Prostate gland (tissue), 2 donors: ENCODE measurements around the gene OTOL1. TPM values are rescaled to one million over a fixed set of nuclear protein-coding genes. Genes with fewer than 3 reads are reported as not detected.

ENCODE experiments used
- DNase-seq: peaks from one replicate; pipeline ENCODE4 v3.0.0-alpha.2; 2019; ENCODE audit warnings: low spot score
- H3K27ac ChIP-seq, 2 donors: fragments of 200-600 bp; sonication (generic); 2 replicates each; pipeline ENCODE4 v1.5.1; 2017 to 2019
- H3K27me3 ChIP-seq: fragments of 200-600 bp; sonication (generic); replicated peaks from 2 replicates; pipeline ENCODE4 v1.5.1; 2019; ENCODE audit not compliant: insufficient read depth
- H3K36me3 ChIP-seq, 2 donors: fragments of 200-600 bp; sonication (generic); 1 replicate in 1 of 2; 2 replicates in 1 of 2; pipeline versions ENCODE4 v1.5.1 to v1.8.1; 2017 to 2019
- H3K4me1 ChIP-seq: fragments of 200-600 bp; sonication (generic); replicated peaks from 2 replicates; pipeline ENCODE4 v1.5.1; 2019
- H3K4me3 ChIP-seq, 2 donors: fragments of 200-600 bp; sonication (generic); 2 replicates each; pipeline ENCODE4 v1.5.1; 2017 to 2019
- H3K9me3 ChIP-seq: fragments of 200-600 bp; sonication (generic); 2 replicates; pipeline ENCODE4 v1.5.1; 2017
- POLR2A ChIP-seq: fragments of 450-650 bp; IDR thresholded peaks from one replicate; pipeline ENCODE4 v1.6.1; 2016; ENCODE audit warnings: antibody characterized with exemption, mild to moderate bottlenecking
- POLR2AphosphoS5 ChIP-seq: sonication (generic); formaldehyde crosslinking; IDR thresholded peaks from one replicate; pipeline ENCODE4 v1.6.1; 2017; ENCODE audit warnings: antibody characterized with exemption
- WGBS: methylation state at CpG from one replicate; pipeline ENCODE4 v1.1.5; 2018; 5-methylcytosine and 5-hydroxymethylcytosine counted together
- intact Hi-C: fragments of 100-400 bp; cut with DNase I; formaldehyde crosslinking; loops from one replicate; pipeline ENCODE4 v1.14.2; 2022
- total RNA-seq, 2 donors: library from RNA; depleted of rRNA; stranded (reverse); fragments of >200 nt; gene quantifications; one replicate each; pipeline ENCODE4 v1.1.0, GENCODE V29; 2016
- TF ChIP-seq, protein P1 (sequence below), 4 experiments: fragments of 200-600 bp in 2 of 4; fragments of 450-650 bp in 2 of 4; sonication (generic) in 2 of 4; IDR thresholded peaks; 1 replicate in 3 of 4; 2 replicates in 1 of 4; pipeline ENCODE4 v1.5.1; 2016 to 2019; ENCODE audit warnings: antibody characterized with exemption in 4 of 4, mild to moderate bottlenecking in 2 of 4, moderate library complexity in 2 of 4

OTOL1 gene
- total RNA-seq, 2 donors from 2014 or later = not detected

DNA sequence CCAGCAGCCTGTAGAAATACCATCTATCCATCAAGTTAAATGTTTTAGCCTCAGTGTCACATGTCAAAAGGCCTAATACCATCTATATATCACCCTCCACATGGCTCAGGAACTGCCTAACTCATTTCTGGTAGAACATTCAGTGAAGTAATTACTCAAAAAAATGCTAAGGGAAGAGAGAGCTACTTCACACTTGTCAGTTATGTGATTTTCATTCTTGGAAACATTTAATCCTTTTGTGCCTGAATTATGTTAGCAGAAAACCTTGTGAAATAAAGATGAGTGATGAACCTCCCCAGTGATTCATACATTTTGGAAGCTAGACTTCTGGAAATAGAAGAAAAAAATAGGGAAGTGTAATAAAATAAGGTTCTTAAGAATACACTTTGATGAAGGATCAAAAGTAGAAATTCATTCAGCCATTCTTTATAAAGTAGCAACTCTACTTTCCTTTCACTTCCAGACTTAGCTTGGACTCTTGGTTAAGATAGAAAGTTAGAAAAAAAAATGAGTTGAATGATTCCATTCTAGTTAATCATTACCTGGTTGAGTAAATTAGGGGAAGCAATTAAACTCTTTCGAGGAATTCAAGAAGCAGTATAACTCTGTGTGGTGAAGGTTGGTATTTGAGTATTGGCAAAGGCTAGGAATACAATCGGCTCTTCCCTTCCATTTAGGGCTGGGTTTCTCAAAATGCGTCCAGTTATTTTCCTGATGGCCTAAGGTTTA is 3.6 kb downstream of the OTOL1 start:
- intact Hi-C loops = no loop called here
- no peak for DNase-seq

DNA sequence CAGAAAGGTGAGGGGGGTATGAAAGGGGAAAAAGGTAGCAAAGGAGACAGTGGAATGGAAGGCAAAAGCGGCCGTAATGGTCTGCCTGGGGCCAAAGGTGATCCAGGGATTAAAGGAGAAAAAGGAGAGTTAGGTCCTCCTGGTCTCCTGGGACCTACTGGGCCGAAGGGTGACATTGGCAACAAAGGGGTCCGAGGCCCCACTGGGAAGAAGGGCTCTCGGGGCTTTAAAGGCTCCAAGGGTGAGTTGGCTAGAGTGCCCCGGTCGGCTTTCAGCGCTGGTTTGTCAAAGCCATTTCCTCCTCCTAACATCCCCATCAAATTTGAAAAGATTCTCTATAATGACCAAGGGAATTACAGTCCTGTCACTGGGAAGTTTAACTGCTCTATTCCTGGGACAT is 6.7 kb downstream of the OTOL1 start:
- no peak overlapping the region for H3K4me3 ChIP-seq
- H3K27ac ChIP-seq = no peak overlapping the region
- H3K36me3 ChIP-seq = no peaks in the 10 kb centered on the region
- 93% methylated on average over 8 of the region's 8 CpGs for WGBS
- H3K27me3 ChIP-seq = no peaks in the 10 kb centered on the region
- DNase-seq = no peak
- H3K9me3 ChIP-seq = no peaks in the 10 kb centered on the region
- H3K4me1 ChIP-seq = no peaks in the 10 kb centered on the region
- intact Hi-C loops = no loop called here
- TF ChIP-seq, protein P1, sequence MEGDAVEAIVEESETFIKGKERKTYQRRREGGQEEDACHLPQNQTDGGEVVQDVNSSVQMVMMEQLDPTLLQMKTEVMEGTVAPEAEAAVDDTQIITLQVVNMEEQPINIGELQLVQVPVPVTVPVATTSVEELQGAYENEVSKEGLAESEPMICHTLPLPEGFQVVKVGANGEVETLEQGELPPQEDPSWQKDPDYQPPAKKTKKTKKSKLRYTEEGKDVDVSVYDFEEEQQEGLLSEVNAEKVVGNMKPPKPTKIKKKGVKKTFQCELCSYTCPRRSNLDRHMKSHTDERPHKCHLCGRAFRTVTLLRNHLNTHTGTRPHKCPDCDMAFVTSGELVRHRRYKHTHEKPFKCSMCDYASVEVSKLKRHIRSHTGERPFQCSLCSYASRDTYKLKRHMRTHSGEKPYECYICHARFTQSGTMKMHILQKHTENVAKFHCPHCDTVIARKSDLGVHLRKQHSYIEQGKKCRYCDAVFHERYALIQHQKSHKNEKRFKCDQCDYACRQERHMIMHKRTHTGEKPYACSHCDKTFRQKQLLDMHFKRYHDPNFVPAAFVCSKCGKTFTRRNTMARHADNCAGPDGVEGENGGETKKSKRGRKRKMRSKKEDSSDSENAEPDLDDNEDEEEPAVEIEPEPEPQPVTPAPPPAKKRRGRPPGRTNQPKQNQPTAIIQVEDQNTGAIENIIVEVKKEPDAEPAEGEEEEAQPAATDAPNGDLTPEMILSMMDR (IDR thresholded peaks at IDR 0.05) = no peak
- no peak for TF ChIP-seq POLR2A
- TF ChIP-seq POLR2AphosphoS5 = no peak

More for the DNA sequence above, 3.6 kb downstream of the OTOL1 start:
- WGBS = 30% methylated on average over 3 of the region's 3 CpGs
- Histone ChIP-seq H3K36me3 (no peaks in the 10 kb centered on the region), H3K27ac (no peak overlapping the region), H3K27me3 (no peaks in the 10 kb centered on the region), H3K4me3 (no peak overlapping the region), H3K9me3 (no peaks in the 10 kb centered on the region), H3K4me1 (no peaks in the 10 kb centered on the region)
- TF ChIP-seq, protein P1 (IDR thresholded peaks at IDR 0.05) = no peak
- TF ChIP-seq POLR2A (no peak), POLR2AphosphoS5 (no peak)

DNA sequence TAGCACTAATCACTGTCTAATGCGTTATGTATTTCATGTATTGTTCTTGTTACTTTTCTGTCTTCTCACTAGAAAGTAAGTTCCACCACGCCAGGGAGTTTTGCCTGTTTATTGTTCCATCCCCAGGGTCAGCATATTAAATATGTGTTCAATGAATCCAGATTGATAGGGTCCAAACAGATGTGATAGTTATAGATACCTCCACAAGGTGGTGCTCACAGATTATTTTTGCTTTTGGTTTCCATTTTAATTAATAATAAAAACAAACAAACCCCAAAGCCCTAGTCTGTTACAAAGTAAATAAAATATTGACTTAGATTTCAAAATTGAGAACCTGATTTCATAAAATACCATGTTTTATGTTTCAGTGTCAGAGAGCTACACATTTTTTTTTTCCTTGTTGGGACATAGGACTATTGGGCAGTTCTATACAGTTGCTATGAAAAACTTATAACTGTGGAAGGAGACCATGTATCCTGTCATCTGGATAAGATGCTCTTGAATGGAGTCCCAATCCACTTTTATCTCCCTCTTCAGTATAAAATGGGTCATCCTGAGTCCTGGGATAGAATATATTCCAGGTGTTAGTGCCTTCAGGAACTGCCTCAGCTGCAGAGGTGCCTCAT is 12.4 kb downstream of the OTOL1 start:
- H3K4me1 ChIP-seq = no peaks in the 10 kb centered on the region
- 70% methylated on average over 2 of the region's 2 CpGs for WGBS
- H3K36me3 ChIP-seq = no peaks in the 10 kb centered on the region
- no peak overlapping the region for H3K4me3 ChIP-seq
- no peak for DNase-seq
- TF ChIP-seq POLR2A (no peak), POLR2AphosphoS5 (no peak)
- TF ChIP-seq, protein P1 (IDR thresholded peaks at IDR 0.05) = no peak
- H3K9me3 ChIP-seq = no peaks in the 10 kb centered on the region
- intact Hi-C loops = no loop called here
- H3K27me3 ChIP-seq = no peaks in the 10 kb centered on the region
- H3K27ac ChIP-seq = no peak overlapping the region

DNA sequence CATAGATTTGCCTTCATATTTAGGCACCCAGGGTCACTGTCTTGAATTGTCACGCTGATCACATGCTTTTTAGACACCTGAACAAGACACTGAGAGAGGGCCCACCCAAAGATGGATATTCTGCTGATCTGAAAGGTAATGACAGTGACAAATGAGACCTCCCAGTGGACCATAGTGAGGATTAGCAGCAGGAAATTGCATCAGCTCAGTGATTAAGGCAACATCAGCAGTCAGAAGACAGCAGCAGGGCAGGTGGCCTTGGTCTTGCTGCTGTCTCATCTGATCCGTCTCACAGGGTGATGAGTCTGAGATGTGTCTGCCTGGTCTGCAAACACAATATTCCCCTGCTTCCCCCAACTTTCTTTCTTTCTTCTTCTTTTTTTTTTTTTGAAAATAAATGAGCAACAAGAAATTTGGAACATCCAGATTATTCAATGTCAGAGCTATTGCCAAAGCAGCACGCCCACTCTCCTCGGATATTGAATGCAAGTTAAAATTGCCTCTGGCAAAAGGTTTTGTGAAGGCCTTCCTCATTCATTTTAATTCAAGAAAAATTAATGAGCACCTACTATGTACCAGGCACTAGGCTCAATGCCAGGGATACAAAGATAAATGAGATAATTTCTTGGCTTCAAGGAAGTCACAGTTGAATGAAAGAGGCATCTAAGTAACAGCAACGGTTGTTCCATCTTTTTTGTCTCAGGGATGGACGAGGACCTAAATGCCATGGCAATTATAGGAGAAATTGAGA is 14.1 kb downstream of the OTOL1 start:
- intact Hi-C loops = no loop called here
- 69% methylated on average over 6 of the region's 6 CpGs for WGBS
- Histone ChIP-seq H3K4me3 (no peak overlapping the region), H3K36me3 (no peaks in the 10 kb centered on the region), H3K27ac (no peak overlapping the region), H3K4me1 (no peaks in the 10 kb centered on the region), H3K9me3 (no peaks in the 10 kb centered on the region), H3K27me3 (no peaks in the 10 kb centered on the region)
- TF ChIP-seq, protein P1 (IDR thresholded peaks at IDR 0.05) = no peak
- TF ChIP-seq POLR2AphosphoS5 (no peak), POLR2A (no peak)
- DNase-seq = no peak
